ENCODE measurements around the gene RPL7L1. TPM values are rescaled to one million over a fixed set of nuclear protein-coding genes. Genes with fewer than 3 reads are reported as not detected.

Gene RPL7L1
- total and polyA plus RNA-seq, 2 of the 13 experiments (the other 11 are each of a cell fraction or from before 2014, with no cell fraction given) = 51.6 to 179 TPM

- TF ChIP-seq ARNT (IDR thresholded peaks at IDR 0.05) (no peak), SRSF1 (optimal IDR thresholded peaks at IDR 0.05; ENCODE audit: low read depth, low read length) (no peak), NFKBIZ (CRISPR knock-in tag; IDR thresholded peaks at IDR 0.05) (0 out of 2 replicates have a peak, but pooled peaks have one; percentile 62), POLR2AphosphoS5 (IDR thresholded peaks at IDR 0.05; ENCODE audit: low read depth, low read length) (no peak), PRDM4 (CRISPR knock-in tag; IDR thresholded peaks at IDR 0.05; ENCODE audit: borderline replicate concordance) (no peak), RAD21 (CRISPR knock-in tag; IDR thresholded peaks at IDR 0.05) (peak; percentile 96), PAX8 (CRISPR knock-in tag; IDR thresholded peaks at IDR 0.05; ENCODE audit: borderline replicate concordance) (no peak), NR2F2 (IDR thresholded peaks at IDR 0.05; ENCODE audit: borderline replicate concordance, low read depth) (no peak; the same call in 1 of the 2 replicates), ASH2L (IDR thresholded peaks at IDR 0.05; ENCODE audit: insufficient read length, low read depth, low read length) (peak; percentile 48), ZNF772 (CRISPR knock-in tag; IDR thresholded peaks at IDR 0.05) (no peak), HIVEP1 (CRISPR knock-in tag; IDR thresholded peaks at IDR 0.05) (no peak), AHDC1 (CRISPR knock-in tag; IDR thresholded peaks at IDR 0.05; ENCODE audit: borderline replicate concordance) (peak; percentile 41; the same call in 1 of the 2 replicates), ZMYM2 (CRISPR knock-in tag; IDR thresholded peaks at IDR 0.05) (no peak)
- TF ChIP-seq, protein P1, sequence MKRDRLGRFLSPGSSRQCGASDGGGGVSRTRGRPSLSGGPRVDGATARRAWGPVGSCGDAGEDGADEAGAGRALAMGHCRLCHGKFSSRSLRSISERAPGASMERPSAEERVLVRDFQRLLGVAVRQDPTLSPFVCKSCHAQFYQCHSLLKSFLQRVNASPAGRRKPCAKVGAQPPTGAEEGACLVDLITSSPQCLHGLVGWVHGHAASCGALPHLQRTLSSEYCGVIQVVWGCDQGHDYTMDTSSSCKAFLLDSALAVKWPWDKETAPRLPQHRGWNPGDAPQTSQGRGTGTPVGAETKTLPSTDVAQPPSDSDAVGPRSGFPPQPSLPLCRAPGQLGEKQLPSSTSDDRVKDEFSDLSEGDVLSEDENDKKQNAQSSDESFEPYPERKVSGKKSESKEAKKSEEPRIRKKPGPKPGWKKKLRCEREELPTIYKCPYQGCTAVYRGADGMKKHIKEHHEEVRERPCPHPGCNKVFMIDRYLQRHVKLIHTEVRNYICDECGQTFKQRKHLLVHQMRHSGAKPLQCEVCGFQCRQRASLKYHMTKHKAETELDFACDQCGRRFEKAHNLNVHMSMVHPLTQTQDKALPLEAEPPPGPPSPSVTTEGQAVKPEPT (CRISPR knock-in tag; IDR thresholded peaks at IDR 0.05; ENCODE audit: low read depth) = no peak
Measured at GRCh38 chr6:42901538-42901957, 22.1 kb downstream of the RPL7L1 start (continued).
